Stimulated activated CD4-positive, alpha-beta T cell treated with anti-CD3 and anti-CD28 coated beads, Interleukin-1b, Interleukin-23, amount 100 ng/mL, for 1 hour (primary cell): Measurements from ENCODE around the gene DNAAF6.
A peak's percentile ranks its signal among the peaks of the same experiment; 100 is the strongest.
"Not testable (repeated sequence)": the region's sequence is repeated elsewhere in the genome, so short reads cannot be mapped to it uniquely, and the experiment has no call there.

Experiments
- DNase-seq, 2 donors: peaks; one replicate each; pipeline ENCODE4 v3.0.0-alpha.2; 2020; ENCODE audit warnings: low read depth in 2 of 2

DNAAF6 gene

GRCh38 chrX:107205770-107206696, at the start of gene DNAAF6, which contains the start of gene NUP62CL:
DNAAF6 (plus strand) TSS chrX:107206611; CDS start chrX:107212876, 6,265 bp downstream.
NUP62CL (minus strand) TSS chrX:107206433; CDS start chrX:107175146, 31,287 bp downstream.
- peak; percentile 7 to 29 for DNase-seq

GRCh38 chrX:107157618-107158017, 48.8 kb upstream of the DNAAF6 start:
- not testable (repeated sequence) for DNase-seq

GRCh38 chrX:107167163-107167921, 39.1 kb upstream of the DNAAF6 start:
- no peak for DNase-seq

GRCh38 chrX:107168257-107168656, 38.2 kb upstream of the DNAAF6 start:
- no peak for DNase-seq

- no peak for DNase-seq
Measured at GRCh38 chrX:107168712-107169111, 37.7 kb upstream of the DNAAF6 start.

GRCh38 chrX:107171369-107172102, 34.9 kb upstream of the DNAAF6 start:
- DNase-seq = no peak

GRCh38 chrX:107197319-107197718, 9.1 kb upstream of the DNAAF6 start:
- no peak for DNase-seq

GRCh38 chrX:107198074-107198473, 8.3 kb upstream of the DNAAF6 start:
- not testable (repeated sequence) for DNase-seq

- no peak for DNase-seq
Measured at GRCh38 chrX:107199491-107199890, 6.9 kb upstream of the DNAAF6 start.

GRCh38 chrX:107204068-107204605, 2.3 kb upstream of the DNAAF6 start:
- no peak for DNase-seq

- DNase-seq = no peak
Measured at GRCh38 chrX:107206697-107207065, 270 bp downstream of the DNAAF6 start.

GRCh38 chrX:107207089-107207488, 678 bp downstream of the DNAAF6 start:
- no peak for DNase-seq

- no peak for DNase-seq
Measured at GRCh38 chrX:107207943-107208342, 1.5 kb downstream of the DNAAF6 start.

- DNase-seq = no peak
Measured at GRCh38 chrX:107213477-107213876, 7.1 kb downstream of the DNAAF6 start.

- DNase-seq = no peak
Measured at GRCh38 chrX:107226757-107227156, 20.3 kb downstream of the DNAAF6 start.

- DNase-seq = no peak
Measured at GRCh38 chrX:107227780-107228485, 21.5 kb downstream of the DNAAF6 start.

- no peak for DNase-seq
Measured at GRCh38 chrX:107228486-107228819, 22.0 kb downstream of the DNAAF6 start.

GRCh38 chrX:107272431-107272921, 66.1 kb downstream of the DNAAF6 start:
- DNase-seq = no peak

- no peak for DNase-seq
Measured at GRCh38 chrX:107273795-107274194, 67.4 kb downstream of the DNAAF6 start.

GRCh38 chrX:107288676-107289075, 82.3 kb downstream of the DNAAF6 start:
- no peak for DNase-seq

- no peak for DNase-seq
Measured at GRCh38 chrX:107290019-107290418, 83.6 kb downstream of the DNAAF6 start.
